GM20000 (cell line): Measurements from ENCODE around the gene DUSP23.

Experiments used
- DNase-seq: peaks from one replicate; pipeline ENCODE4 v3.0.0; 2012; ENCODE audit warnings: low spot score
- CTCF ChIP-seq: IDR thresholded peaks from 2 replicates; pipeline ENCODE4 v1.5.1; 2012; ENCODE audit warnings: mild to moderate bottlenecking, control low read depth; ENCODE audit errors: extremely low read depth, missing control alignments

Gene DUSP23

GRCh38 chr1:159828176-159828575 lies 47.4 kb downstream of the DUSP23 start:
- DNase-seq: no peak
- no peak for TF ChIP-seq CTCF

- TF ChIP-seq CTCF: no peak
- DNase-seq: no peak
Observed at GRCh38 chr1:159828581-159829272, 48.0 kb downstream of the DUSP23 start.

- TF ChIP-seq CTCF: peak; percentile 5
- DNase-seq: peak; percentile 51
Observed at GRCh38 chr1:159829273-159829634, 48.5 kb downstream of the DUSP23 start.

GRCh38 chr1:159829822-159830465 lies 49.2 kb downstream of the DUSP23 start:
- no peak for TF ChIP-seq CTCF
- no peak for DNase-seq

GRCh38 chr1:159830722-159831121 lies 50.0 kb downstream of the DUSP23 start:
- TF ChIP-seq CTCF: no peak
- DNase-seq: no peak

GRCh38 chr1:159831412-159832141 lies 50.8 kb downstream of the DUSP23 start:
- no peak for TF ChIP-seq CTCF
- no peak for DNase-seq
